Occipital lobe (tissue), 2 donors: Measurements from ENCODE around the gene STEAP1B. TPM values are rescaled to one million over a fixed set of nuclear protein-coding genes. Genes with fewer than 3 reads are reported as not detected.

ENCODE experiments used
- DNase-seq: peaks from one replicate; lab custom pipeline; 2025; lab: John Stamatoyannopoulos, UW
- total RNA-seq: library from RNA; depleted of rRNA; stranded (reverse); fragments of >200 nt; gene quantifications from one replicate; pipeline ENCODE4 v1.2.3, GENCODE V29; 2014

Gene STEAP1B
- total RNA-seq, 1 donor from 2014 or later = 1.1 TPM

DNA sequence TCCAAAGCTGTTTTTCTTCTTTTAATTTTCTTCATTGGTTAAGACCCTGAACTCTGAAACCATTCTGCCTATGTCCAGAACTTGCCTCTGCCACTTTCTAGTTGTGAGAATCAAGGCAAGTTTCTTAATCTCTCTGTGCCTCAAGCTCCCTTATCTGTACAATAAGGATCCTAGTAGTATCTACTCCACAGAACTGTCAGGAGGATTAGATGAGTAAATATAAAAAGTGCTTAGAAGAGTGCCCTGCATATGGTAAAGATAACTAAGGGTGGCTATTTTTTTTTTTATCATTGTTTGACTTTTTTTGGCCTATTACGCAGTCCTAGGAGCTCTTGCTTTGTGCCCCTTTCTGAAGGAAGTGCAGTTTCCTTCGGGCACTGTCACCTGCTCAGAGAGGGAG is 96.6 kb downstream of the STEAP1B start:
- no peak for DNase-seq

DNA sequence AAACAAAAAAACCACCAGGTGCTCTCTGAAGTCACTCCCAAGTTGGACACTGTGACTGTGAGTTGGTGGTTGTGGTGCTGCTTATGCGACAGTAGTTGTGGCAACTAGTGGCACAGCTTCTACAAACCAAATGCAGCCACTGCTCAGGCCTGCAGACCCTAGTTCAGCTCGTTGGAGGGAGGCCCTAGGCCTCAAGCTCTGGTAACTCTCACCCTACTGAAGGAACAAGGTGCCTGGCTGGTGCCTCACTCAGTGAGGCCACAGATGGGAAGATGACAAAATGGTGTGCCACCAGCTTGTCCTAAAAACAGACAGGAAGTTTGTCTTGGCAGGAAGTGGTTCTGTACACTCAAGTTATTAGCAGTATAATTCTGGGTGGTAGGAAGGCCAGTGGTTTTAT is 97.7 kb downstream of the STEAP1B start:
- DNase-seq = no peak

DNA sequence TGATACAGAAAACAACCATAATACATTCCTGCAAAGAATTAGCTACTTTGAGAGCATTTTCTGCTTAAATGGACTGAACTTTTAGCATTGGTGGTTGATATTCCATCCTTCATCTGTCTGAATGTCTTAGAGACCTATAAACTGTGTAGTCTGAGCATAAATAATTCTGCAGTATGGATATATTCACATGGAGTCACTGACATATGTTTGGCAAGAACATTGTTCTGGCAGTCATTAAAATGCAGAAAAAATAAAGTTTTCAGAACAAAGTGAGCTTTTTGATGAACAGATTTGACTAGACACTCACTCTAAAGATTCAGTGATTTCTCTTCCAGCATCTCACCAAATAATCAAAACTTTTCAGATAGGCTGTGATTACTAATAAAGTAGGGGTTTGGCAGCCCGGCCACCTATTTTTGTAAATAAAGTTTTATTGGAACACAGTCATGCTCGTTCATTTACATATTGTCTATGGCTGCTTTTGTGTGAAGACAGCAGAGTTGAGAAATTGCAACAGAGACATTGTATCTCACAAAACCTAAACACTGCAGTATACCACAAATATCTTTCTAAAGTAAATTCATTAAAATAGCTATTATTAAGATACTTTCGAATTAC is 98.9 kb downstream of the STEAP1B start:
- no peak for DNase-seq

DNA sequence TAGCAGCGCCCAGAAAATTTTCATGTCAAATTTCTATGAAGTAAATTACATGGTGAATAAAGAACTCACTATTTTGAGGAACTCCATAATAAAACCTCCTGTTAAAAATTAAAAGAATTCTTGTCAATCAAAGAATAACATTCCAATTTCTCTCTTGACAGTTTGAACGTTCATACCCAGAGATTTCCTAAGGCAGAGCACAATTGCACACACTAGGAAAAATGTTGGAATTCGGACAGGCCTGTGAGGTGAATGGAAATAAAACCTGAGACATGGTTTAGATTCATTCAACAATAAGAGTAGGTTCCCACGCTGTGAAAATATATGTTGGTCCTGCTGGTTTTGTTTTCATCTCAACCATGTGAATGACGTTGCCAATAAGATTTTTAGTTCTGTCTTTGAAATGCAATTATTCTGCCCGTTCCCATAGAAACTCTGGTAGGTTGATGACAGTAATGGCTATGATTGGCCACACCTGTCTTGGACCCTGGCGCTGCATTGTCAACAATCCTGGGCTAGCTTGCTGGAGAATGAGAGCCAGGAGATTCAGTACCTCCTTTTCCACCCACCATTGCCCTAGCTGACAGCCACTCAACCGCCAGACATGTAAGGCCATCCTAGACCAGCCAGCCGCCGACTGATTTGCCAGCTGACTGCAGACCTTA is 99.7 kb downstream of the STEAP1B start:
- no peak for DNase-seq

DNA sequence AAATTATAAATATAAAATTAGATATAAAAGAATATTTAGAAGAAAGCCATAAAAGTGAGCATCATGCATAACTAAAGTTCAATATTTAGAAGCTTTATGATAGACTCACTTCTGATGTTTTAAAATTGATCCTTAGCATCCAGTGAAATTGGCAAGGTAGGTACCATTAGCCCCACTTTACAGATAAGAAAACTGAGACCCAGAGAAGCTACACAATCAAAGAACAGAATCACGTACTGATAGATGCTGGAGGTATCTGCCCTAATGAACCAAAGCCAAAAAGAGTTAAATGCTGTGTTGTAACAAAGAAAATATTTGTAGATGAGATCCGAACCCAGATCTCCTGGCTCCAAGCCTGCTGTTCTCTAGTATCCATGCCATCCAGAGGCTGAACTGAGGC is 100.4 kb downstream of the STEAP1B start:
- no peak for DNase-seq

DNA sequence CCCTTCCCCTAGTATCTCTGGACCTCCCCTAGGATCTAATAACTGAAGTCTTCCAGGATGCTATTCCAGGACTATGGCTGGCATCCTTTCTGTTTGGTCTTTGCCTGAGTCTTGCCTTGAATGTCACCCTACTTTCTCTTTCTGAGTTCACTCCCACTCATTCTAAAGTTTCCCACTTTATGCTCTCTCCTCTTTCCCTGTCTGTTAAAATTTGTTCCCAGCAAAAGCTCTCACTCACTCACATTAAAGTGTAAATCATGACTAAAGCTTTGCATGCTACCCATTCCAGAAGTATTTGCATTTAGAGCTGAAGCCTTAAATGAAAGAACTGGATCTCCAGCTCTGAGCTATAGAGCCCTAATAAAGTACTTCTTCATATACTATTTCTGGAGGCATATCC is 100.9 kb downstream of the STEAP1B start:
- DNase-seq = no peak

DNA sequence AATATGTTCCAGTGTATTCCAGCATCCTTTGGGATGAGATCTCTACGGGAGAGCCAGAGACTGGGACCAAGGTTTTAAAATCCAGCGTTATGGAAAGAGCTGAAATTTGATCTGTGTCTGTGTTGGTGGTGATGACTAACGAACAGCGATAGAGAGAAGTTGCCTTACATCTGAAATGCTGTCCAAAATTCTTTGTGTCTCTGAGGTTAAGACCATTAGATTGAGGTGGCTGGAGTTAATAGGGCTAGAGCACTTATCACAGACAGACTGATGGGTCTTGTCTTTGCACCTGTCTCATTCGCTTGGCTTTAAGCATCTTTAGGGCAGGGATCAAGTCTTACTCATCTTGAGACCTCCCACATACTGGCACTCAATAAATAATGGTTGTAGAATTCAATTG is 102.0 kb downstream of the STEAP1B start:
- DNase-seq = no peak

DNA sequence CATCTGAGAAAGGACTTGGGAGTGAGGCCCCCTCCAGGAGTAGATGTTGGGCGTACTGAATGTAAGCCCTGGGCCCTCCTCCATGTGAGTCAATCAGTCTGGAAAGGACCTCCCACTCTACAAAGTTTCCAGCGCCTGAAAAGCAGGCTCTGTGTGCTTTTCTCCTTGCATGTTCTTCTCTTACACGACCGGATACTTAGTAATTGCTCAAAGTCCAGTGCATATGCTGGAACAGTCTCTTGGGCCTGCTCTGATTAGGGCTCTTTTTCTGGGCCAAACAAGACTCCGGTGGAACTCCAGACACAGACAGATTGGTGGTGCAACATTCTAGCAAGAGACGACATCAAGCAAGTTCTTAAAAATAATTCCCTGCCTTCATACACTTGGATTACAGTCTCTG is 104.8 kb downstream of the STEAP1B start:
- no peak for DNase-seq

DNA sequence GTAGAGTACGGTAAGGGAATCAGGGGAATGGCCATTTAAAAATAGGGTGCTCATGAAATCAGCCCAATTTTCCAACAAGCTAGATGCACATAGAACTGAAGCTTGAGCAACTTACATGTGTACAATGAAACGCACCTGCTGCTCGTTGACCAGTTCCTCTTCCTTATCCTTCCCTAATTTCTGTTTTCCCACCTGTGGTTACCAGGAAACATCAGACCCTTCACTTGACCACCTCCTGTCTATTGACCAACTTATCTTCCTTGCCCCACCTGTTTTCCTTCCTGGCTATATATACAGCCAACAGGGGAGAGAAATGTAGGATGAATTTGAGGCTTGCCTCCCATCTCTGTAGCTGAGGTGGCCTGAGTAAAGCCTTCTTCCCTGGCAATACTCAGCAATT is 105.2 kb downstream of the STEAP1B start:
- DNase-seq = no peak

DNA sequence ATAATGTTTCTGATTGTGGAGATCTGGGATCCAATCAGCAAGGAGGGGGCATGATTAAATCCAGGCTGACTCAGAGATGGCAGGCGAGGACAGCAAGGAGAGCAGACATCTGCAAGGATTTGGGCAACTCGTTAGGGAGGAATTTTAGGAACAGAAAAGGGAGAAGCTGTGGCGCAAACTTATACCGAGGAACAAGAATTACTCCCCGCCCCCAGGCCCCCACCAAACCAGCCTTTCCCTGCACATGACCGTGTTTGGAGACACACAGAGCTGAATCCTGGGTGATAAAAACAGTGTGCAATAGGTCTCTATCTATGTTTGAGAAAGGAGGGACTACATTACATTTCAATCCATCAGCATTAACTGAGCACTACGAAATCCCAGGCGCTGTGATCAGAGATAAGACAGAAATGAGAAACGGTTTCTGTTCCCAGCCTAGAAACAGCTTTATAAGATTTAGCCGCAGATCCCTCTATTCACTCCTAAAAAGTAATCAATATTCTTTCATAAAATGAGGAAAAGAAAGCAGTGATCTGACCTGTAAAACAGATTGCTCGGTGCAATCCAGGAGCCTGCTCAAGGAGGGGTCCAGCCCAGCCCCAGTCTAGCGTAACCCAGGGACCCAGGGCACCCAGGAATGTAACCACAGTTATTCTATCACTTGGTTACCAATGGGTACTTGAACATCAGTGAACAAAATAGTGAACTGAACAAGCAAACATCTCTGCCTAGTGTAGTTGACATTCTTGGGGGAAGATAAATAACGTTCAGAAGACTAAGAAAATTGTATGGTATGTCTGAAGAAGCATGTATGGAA is 105.9 kb downstream of the STEAP1B start:
- DNase-seq = peak; percentile 62

DNA sequence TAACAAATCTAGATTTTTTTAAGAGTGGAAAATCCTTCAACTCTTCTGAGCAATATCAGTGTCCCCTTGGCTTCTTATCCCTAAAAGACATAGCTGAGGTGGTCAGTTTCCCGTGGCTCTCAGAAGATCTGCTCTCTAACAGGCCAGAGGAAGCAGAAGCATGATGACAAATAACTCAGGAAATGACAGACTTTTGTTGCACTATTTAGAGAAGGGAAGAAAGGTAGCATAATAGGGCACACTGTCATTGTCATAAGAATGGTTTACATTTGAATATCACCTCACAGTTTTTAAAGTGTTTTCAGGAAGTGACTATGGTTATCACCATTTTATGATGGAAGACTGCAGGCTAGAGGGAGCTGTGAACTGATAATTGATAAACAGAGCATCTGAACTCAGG is 109.5 kb downstream of the STEAP1B start:
- DNase-seq = no peak

DNA sequence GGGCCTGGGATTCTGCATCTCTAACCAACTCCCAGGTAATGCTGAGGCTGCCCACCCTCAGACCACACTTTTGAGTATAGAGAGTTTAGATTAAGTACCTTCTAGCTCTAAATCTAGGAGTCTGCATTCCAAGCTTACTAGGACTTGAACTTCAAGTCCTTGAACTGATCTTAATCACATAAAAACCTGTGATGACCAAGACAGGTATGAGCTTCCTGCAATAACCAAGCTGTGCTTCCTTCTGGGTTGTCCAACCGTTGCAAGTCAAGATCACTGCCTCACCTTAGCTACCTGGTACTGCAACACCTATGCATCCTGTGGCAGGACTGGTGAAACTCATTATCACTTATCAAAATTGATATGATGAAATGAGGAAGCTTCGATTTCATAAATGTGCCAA is 110.1 kb downstream of the STEAP1B start:
- no peak for DNase-seq

DNA sequence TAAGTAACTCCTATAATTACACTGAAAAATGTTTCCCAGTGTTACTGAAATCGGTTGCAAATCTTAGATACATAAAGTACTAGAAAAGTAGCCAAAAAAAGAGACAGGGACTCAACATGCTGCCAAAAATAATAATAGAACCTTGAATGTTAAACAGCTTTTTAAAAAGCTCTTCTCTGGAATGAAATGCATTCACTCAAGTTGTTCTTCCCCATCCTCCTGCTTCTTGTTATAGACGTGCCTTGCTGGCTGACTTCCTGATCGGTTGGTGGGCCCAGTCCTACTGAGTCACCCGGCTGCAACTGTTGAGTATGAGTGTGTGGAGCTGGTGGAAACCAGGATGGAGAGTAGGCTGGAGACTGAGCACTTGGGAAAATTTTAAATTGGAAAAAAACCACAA is 112.4 kb downstream of the STEAP1B start:
- DNase-seq = peak; percentile 74

DNA sequence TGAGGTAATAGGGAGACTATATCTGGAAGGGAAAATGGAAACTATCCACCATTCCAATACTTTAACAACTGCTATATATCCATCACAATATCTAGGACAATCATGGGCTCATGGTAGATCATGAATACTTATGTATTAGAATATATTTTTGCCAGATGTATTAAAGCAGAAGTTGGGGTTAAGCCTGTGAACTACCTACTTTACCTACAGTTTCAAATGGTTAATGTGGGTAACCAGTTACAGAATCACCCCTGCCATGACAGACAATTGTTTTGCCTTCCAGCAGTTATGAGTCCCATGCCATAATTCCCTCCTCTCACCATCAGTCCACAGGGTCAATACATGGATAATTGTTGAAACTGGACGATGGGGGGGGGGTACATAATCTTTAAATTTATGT is 113.1 kb downstream of the STEAP1B start:
- no peak for DNase-seq

DNA sequence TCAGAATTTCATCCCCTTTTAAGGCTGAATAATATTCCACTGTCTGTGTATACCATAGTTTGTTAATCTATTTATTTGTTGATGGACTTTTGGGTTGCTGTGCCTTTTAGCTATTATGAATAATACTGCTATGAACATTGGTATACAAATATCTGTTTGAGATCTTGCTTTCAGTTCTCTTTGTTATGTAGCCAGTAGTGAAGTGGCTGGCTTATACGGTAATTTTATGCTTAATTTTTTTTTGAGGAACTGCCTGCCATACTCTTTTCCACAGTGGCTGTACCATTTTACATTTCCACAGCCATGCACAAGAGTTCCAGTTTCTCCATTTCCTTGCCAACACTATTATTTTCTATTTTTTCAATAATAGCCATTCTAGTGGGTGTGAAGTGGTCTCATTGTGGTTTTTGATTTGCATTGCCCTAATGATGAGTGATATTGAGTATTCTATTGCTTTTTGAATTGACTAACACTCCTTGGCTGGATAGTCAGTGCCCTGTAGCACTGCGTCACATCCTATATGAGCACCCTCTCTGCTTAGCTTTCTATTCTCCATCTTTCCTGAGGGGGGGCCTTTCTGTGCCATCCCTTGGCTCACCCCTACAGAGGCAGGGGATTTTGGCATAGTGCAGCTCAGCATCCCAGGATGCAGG is 113.7 kb downstream of the STEAP1B start:
- DNase-seq = no peak

DNA sequence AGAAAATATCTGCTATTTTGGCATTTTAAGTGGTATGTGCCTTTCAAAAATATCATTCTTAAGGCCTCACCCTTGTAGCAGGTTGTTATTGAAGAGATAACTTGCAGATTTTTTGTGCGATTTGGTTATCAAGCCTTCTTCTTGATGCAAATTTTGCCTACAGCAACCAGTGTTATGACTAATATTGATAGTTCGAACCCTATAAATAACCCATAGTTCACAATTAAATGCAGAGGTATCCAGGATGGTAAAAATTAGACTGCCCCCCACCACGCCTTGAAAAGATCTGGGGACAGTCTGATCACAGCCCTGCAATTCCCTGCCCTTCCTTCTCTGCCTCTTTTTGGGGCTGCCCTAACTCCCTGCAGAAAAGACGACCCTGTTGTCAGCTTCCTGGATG is 114.7 kb downstream of the STEAP1B start:
- DNase-seq = no peak

DNA sequence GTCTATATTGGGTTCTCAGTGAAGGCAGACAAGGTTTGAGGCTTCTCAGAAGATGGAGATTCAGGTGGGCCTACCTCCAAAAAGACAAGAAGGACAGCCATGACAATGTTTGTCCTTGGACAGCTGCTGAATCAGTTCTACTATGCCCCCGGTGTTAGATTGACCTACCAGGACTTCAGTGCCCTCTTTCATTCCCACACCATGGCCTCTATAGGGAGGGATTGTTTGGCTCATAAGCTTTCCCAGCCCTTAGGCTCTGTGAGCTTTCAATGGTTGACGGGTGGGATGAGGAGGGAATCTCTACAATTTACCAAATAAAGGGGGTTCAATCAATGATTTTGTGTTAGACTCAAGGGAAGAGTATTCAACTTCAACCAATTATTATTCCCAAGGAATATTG is 119.7 kb downstream of the STEAP1B start:
- no peak for DNase-seq

DNA sequence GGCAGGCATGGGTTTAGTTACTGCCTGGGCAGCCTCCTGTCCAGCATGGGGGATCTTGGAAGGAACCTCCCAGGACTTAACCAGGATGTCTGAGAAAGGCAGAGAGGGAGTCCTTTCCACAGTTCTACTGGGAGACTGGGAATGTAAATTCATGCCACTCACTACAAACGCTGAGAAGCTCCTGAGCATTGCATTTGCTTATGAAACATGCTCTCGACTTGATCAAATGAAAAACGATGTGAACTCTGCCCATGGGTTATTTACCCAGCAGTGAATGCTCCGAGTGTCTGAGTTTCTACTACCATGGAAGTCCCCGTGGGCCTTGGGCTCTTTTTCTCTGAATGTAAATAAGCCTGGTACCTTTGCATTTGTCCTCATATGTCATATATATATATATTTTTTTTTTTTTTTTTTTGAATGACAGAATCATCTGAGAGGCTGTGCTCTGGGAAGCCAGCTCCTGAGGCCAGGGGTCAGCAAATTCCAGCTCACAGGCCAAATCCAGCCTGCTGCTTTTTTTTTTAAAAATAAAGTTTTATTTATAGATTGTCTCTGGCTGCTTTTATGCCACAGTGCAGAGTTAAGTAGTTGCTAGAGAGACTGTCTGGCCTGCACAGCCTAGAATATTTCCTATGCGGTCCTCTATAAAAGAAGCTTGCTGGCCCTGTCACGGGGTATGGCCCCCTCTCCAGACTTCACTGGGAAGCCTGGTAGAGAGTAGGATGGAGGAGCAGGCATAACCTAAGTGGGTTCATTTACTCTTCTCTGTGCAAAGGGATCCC is 121.6 kb downstream of the STEAP1B start:
- DNase-seq = no peak

DNA sequence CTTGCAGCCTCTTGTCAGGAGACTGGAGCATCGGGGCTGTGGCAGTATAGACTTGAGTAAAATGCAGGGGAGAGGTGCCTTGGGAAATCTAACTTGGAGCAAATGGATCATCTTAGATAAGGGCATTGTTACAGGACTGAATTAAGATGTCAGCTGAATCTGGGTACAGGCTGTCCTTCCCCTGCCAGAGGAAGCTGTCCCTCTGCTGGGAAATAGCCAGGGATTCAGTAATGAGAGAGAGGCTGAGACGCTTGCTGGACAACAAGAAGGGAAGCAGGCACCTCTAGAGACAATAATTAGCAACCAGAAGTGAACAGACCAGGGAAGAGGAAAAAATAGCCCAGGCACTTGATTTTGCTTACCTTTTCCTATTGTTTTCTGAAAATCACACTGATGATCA is 122.3 kb downstream of the STEAP1B start:
- DNase-seq = no peak

DNA sequence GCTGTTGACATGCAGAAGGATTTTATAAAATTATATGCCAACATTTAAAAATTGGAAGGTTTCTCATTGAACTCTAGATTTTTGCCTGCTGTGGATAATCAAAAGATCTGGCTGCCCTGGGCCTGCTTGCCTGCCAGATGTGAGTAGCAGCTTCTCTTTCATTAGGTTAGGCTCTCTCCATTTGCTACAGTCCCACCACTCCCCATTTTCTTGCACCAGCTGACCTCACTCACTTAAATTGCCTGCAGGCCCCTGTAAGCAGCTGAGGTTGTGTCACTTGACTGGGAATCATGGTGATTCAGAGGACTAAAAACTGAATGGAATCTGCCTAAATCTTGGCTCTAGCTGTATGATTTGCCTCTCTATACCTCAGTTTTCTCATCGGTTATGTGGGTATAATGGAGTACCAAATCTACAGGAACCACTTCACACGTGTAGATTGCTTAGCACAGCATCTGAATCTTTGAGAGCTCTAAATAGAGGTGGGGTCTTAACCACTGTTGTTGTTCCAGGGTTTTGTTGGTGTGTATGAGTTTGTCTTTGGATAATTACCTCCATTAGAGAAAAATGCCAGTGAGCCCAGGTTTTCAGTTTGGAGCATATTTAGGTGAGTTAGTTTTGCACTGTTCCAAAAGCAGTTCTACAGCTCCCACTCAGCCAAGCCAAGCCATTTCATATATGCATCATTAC is 124.5 kb downstream of the STEAP1B start:
- no peak for DNase-seq

DNA sequence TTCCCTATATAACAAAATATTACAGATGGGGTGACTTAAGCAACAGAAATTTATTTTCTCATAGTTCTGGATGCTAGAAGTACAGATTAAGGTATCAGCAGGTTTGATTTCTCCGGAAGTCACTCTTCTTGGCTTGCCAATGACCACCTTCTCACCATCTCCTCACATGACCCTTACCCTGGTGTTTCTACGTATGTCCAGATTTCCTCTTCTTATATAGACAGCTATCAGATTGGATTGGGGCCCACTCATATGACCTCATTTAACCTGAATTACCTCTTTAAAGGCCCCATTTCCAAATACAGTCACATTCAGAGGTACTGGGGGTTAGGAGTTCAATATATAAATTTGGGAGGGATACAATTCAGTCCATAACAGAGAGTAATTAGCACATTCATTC is 126.1 kb downstream of the STEAP1B start:
- DNase-seq = no peak
